Thyroid gland (tissue), 4 donors: ENCODE measurements around the gene ELP4.

Source experiments
- CTCF ChIP-seq, 6 experiments: fragments of 200-600 bp in 3 of 6; fragments of 450-650 bp in 3 of 6; sonication (generic) in 3 of 6; IDR thresholded peaks; one replicate each; pipeline ENCODE4 v1.5.1; 2016 to 2019; ENCODE audit warnings: antibody characterized with exemption in 6 of 6, mild to moderate bottlenecking in 2 of 6, inconsistent platforms in 1 of 6, moderate library complexity in 1 of 6
- POLR2A ChIP-seq, 2 donors: fragments of 450-650 bp; IDR thresholded peaks; one replicate each; pipeline ENCODE4 v1.6.1; 2017; ENCODE audit warnings: antibody characterized with exemption in 2 of 2, mild to moderate bottlenecking in 2 of 2, moderate library complexity in 1 of 2

- TF ChIP-seq POLR2A (IDR thresholded peaks at IDR 0.05) = no peak
- no peak for TF ChIP-seq CTCF (IDR thresholded peaks at IDR 0.05)
Measured at GRCh38 chr11:31651822-31652221, 142.3 kb downstream of the ELP4 start.
